C4-2B (cell line): Measurements from ENCODE around the gene ZBED4.

ENCODE experiments used
- H3K27ac ChIP-seq: fragments of 450-650 bp; 2 replicates; pipeline ENCODE4 v1.5.1; 2017
- CTCF ChIP-seq: fragments of 450-650 bp; conservative IDR thresholded peaks from 2 replicates; pipeline ENCODE4 v1.5.1; 2017; ENCODE audit warnings: mild to moderate bottlenecking
- ZFX ChIP-seq: fragments of 450-650 bp; IDR thresholded peaks from 2 replicates; pipeline ENCODE4 v1.6.1; 2017

ZBED4 gene

DNA sequence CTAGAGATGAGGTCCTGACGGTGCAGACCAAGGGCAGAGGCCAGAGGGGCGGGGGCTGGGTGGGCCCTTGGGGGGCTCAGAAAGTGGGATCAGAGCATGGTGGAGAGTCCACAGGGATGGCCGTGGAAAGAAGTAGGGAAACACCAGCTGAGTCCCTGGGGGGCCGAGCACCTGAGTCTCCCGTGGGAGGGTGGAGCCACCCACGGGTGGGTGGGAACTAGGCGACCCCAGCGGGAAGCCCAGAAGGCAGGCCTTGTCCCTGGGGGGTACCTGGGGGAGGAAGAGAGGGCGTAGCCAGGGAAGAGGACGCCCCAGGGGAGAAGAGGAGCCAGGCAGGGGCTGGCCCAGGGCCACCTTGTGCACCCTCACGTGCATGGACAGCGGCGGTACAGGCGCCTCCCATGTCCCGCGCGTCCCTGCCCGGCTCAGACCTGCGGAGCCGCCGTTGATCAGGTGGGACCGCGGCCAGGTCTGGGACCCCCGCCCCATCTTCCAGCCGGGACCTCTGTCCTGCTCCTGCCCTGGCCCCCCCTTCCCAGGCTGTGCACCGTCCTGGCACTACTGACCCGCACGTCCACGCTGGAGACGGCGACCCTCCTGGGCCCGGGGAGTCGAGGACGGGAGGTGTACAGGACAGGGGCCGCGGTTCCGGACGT lies 75.0 kb downstream of the ZBED4 start:
- H3K27ac ChIP-seq, result no peak overlapping the region
- TF ChIP-seq CTCF (no peak), ZFX (no peak)

GRCh38 chr22:49929211-49929979 lies 75.8 kb downstream of the ZBED4 start:
- peak; percentile 97 for TF ChIP-seq CTCF
- no peak for TF ChIP-seq ZFX

DNA sequence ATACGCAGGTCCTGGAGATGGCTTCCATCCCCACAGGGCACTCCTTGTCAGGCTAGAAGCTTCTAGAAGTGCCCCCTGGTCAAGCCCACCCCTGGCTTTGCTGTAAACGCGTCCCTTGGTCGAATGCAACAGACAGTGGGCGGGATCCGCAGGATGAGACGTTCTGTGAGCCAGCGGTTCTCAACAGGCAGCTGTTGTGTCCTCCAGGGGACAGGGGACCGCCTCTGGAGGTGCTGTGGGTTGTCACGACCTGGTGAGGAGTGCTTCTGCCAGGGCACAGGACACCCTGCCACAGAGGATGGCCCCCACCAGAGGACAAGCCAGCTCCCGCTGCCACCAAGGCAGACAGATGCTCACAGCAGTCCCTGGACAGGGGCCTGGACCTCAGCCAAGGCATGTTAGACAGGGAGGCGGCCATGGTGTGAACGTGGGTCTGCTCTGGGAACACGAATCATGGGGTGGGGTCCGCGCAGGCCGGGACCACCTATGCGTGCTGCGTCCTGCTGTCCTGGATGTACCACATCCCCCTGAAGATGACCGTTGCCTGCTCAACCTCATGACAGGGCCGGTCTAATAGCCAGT lies 76.4 kb downstream of the ZBED4 start:
- TF ChIP-seq CTCF, result no peak
- no peak overlapping the region; the same call in 1 of the 2 replicates for H3K27ac ChIP-seq

More at GRCh38 chr22:49929211-49929979, 75.8 kb downstream of the ZBED4 start:
- H3K27ac ChIP-seq, result no peak overlapping the region

- TF ChIP-seq ZFX (no peak), CTCF (peak; percentile 89)
- H3K27ac ChIP-seq, result peak overlapping the region; percentile 39
Observed at GRCh38 chr22:49930596-49931412, 77.2 kb downstream of the ZBED4 start.

DNA sequence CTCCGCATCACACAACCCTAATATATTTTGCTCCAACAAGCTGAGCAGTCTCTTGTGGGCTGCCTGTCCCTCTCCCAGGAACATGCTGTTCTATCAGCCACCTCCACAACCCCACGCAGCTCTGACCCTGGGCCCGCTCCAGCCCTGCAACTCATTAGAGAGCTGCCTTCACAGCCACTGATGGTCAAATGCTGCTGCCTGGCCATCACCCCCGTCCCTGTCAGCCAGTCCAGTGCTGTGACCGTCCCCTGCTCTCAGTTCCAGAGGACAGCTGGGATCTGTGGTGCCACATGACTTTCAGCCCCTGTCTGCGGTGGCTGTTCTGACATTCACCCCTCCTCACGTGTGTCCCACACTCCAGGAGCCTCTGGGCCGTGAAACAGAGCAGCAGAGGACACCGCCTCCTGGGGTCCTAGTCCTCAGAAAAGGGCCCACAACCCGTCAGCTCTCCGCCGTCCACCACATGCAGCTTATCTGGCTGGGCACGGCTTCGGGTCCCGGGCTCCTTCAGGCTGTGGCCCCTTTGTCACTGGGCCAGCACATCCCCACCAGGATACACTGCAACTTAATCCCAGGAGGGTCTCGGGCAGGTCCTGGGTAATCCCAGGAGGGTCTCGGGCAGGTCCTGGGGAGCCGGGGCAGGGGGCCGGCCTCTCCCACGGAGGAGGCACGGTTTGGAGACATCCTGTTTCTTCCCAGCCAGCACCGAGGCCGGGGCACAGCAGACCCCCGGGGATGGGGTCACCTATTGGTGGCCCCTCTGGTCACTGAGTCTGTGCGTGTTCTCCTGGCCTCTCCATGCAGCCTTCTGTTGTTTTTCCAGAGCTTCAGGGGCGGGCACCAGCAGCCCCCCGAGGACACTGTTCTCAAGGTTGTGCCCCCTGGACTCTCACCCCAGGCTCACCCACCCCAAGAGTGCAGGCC lies 79.9 kb downstream of the ZBED4 start:
- H3K27ac ChIP-seq, result no peak overlapping the region

More for the DNA sequence above, 79.9 kb downstream of the ZBED4 start:
- TF ChIP-seq ZFX (no peak), CTCF (no peak)
